ENCODE measurements around the gene PTPRM. TPM values are rescaled to one million over a fixed set of nuclear protein-coding genes. Genes with fewer than 3 reads are reported as not detected.
"Not testable (repeated sequence)": the region's sequence is repeated elsewhere in the genome, so short reads cannot be mapped to it uniquely, and the experiment has no call there.

PTPRM gene
- polyA plus RNA-seq, 2 of the 4 experiments (the other 2 are of a cell fraction), result 44.5 to 199 TPM

DNA sequence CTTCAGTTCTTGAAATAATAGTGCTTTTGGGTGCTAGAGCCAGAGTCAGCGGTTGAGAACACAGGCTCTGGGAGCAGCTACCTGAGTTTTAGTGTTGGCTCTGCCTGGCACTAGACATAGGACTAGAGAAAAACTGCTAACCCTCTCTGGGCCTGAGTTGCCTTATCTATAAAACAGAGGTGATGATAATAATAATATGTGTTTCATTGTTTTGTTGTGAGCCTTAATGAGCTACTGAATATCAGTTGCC lies 391.7 kb downstream of the PTPRM start (continued):
- TF ChIP-seq, protein P1, sequence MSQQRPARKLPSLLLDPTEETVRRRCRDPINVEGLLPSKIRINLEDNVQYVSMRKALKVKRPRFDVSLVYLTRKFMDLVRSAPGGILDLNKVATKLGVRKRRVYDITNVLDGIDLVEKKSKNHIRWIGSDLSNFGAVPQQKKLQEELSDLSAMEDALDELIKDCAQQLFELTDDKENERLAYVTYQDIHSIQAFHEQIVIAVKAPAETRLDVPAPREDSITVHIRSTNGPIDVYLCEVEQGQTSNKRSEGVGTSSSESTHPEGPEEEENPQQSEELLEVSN (IDR thresholded peaks at IDR 0.05; ENCODE audit: borderline replicate concordance, low read depth), result no peak

DNA sequence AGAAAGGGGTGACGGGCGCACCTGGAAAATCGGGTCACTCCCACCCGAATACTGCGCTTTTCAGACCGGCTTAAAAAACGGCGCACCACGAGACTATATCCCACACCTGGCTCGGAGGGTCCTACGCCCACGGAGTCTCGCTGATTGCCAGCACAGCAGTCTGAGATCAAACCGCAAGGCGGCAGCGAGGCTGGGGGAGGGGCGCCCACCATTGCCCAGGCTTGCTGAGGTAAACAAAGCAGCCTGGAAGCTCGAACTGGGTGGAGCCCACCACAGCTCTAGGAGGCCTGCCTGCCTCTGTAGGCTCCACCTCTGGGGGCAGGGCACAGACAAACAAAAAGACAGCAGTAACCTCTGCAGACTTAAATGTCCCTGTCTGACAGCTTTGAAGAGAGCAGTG lies 399.6 kb downstream of the PTPRM start:
- H3K4me2 ChIP-seq; FAIRE-seq; DNase-seq (ENCODE audit: low read depth in 1 of 2, low spot score in 1 of 2); H3K4me3 ChIP-seq; H3K9me3 ChIP-seq; CTCF ChIA-PET; POLR2A ChIA-PET; H3K27ac ChIP-seq; ATAC-seq: not testable (repeated sequence)
- no CpG with 5 or more reads among the region's 18 CpGs for WGBS (ENCODE audit: missing lambda C conversion rate)
- peaks cover 31% of the 10 kb centered on the region; the same call in 2 of the 3 replicates for H3K4me1 ChIP-seq

DNA sequence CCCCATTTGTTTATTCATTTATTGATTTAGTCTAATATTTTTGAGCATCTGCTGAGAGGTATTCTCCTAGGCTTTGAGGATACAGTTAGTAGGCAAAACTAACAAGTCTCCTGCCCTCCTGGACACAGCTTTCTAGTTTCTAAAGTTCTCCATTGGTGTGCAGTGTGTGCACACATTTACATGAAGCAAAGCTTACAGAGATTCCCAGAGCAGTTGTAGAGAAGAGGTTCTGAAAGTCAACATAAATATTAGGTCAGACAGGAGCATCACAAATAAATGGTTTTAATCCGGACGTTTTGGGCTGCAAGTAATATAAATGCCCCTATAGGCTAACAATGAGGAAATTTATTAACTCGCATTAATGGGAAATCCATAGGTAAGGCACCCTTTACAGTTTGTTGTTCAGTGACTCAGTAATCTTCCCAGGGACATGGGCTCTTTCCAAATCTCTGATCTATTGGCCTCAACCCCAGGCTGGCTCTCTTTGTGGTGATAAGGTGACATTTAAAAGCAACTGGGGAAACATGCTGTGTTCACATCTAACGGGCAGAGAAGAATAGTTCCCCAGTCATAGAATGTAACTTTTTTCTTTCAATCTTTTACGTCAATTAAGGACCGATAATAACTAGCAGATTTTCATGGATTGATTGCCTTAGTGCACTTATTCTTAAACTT lies 407.2 kb downstream of the PTPRM start:
- TF ChIP-seq RARB (CRISPR knock-in tag; IDR thresholded peaks at IDR 0.05), result no peak
- TF ChIP-seq, protein P2, sequence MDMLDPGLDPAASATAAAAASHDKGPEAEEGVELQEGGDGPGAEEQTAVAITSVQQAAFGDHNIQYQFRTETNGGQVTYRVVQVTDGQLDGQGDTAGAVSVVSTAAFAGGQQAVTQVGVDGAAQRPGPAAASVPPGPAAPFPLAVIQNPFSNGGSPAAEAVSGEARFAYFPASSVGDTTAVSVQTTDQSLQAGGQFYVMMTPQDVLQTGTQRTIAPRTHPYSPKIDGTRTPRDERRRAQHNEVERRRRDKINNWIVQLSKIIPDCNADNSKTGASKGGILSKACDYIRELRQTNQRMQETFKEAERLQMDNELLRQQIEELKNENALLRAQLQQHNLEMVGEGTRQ (IDR thresholded peaks at IDR 0.05), result no peak
- no peak for TF ChIP-seq JUNB (IDR thresholded peaks at IDR 0.05)
- no peak for TF ChIP-seq TFCP2L1 (CRISPR knock-in tag; IDR thresholded peaks at IDR 0.05)
- no peak for TF ChIP-seq CEBPB (IDR thresholded peaks at IDR 0.05)
- TF ChIP-seq, protein P3, sequence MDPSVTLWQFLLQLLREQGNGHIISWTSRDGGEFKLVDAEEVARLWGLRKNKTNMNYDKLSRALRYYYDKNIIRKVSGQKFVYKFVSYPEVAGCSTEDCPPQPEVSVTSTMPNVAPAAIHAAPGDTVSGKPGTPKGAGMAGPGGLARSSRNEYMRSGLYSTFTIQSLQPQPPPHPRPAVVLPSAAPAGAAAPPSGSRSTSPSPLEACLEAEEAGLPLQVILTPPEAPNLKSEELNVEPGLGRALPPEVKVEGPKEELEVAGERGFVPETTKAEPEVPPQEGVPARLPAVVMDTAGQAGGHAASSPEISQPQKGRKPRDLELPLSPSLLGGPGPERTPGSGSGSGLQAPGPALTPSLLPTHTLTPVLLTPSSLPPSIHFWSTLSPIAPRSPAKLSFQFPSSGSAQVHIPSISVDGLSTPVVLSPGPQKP (IDR thresholded peaks at IDR 0.05; ENCODE audit: low read depth, low read length), result no peak
- no peak for TF ChIP-seq RNF2 (IDR thresholded peaks at IDR 0.05; ENCODE audit: borderline replicate concordance, low read depth)
- TF ChIP-seq TP53 (CRISPR knock-in tag; IDR thresholded peaks at IDR 0.05), result no peak
- TF ChIP-seq KDM5A (IDR thresholded peaks at IDR 0.05), result no peak
- TF ChIP-seq EHMT2 (IDR thresholded peaks at IDR 0.05; ENCODE audit: low read depth), result no peak
- TF ChIP-seq RAD21 (conservative IDR thresholded peaks at IDR 0.05 in 1 of 2, IDR thresholded peaks at IDR 0.05 in 1 of 2), result no peak
- FAIRE-seq, result no peak
- no peak overlapping the region for H3K27ac ChIP-seq
- H3K4me3 ChIP-seq, result no peak overlapping the region
- no peak for DNase-seq (ENCODE audit: low read depth in 1 of 2, low spot score in 1 of 2)
- peaks cover 3% of the 10 kb centered on the region; the same call in 1 of the 3 replicates for H3K4me1 ChIP-seq
- 92% methylated on average over 6 of the region's 6 CpGs for WGBS (ENCODE audit: missing lambda C conversion rate)
- no peaks in the 10 kb centered on the region for H3K9me3 ChIP-seq
- ChIA-PET POLR2A (no interaction called here), CTCF (no interaction called here)
- no peak overlapping the region for H3K4me2 ChIP-seq
- ATAC-seq, result no peak

DNA sequence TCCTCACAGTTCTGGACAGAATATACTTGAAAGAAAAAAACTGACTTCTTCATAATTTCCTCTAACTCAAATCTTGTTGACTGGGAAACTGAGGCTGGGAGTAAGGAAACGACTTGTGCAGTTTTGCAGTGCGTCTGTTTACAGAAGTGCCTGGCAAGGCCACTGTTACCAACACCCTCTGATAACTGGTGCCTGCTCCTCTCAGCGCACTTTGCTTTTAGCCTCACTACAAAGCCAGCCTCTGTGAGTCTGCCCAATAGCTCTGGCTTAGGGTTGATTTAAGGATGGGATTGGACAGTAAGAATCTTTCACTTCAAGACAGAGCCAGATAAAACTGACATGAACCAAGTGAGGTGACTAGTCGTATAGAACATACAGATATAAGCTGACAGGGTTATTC lies 410.8 kb downstream of the PTPRM start:
- FAIRE-seq (no peak), DNase-seq (ENCODE audit: low read depth in 1 of 2, low spot score in 1 of 2) (no peak), ATAC-seq (no peak)
- H3K27ac ChIP-seq, result no peak overlapping the region
- no peaks in the 10 kb centered on the region for H3K9me3 ChIP-seq
- ChIA-PET POLR2A (no interaction called here), CTCF (no interaction called here)
- H3K4me3 ChIP-seq, result no peak overlapping the region
- H3K4me2 ChIP-seq, result no peak overlapping the region
- H3K4me1 ChIP-seq, result peaks cover 3% of the 10 kb centered on the region; the same call in 1 of the 3 replicates
- TF ChIP-seq HDAC2 (IDR thresholded peaks at IDR 0.05), result no peak
- TF ChIP-seq ZC3H11A (IDR thresholded peaks at IDR 0.05), result no peak
- TF ChIP-seq HOXA7 (CRISPR knock-in tag; IDR thresholded peaks at IDR 0.05), result no peak
- TF ChIP-seq CBX2 (IDR thresholded peaks at IDR 0.05; ENCODE audit: borderline replicate concordance, low read depth), result no peak
- TF ChIP-seq, protein P4, sequence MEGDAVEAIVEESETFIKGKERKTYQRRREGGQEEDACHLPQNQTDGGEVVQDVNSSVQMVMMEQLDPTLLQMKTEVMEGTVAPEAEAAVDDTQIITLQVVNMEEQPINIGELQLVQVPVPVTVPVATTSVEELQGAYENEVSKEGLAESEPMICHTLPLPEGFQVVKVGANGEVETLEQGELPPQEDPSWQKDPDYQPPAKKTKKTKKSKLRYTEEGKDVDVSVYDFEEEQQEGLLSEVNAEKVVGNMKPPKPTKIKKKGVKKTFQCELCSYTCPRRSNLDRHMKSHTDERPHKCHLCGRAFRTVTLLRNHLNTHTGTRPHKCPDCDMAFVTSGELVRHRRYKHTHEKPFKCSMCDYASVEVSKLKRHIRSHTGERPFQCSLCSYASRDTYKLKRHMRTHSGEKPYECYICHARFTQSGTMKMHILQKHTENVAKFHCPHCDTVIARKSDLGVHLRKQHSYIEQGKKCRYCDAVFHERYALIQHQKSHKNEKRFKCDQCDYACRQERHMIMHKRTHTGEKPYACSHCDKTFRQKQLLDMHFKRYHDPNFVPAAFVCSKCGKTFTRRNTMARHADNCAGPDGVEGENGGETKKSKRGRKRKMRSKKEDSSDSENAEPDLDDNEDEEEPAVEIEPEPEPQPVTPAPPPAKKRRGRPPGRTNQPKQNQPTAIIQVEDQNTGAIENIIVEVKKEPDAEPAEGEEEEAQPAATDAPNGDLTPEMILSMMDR (IDR thresholded peaks at IDR 0.05), result no peak
- TF ChIP-seq, protein P5, sequence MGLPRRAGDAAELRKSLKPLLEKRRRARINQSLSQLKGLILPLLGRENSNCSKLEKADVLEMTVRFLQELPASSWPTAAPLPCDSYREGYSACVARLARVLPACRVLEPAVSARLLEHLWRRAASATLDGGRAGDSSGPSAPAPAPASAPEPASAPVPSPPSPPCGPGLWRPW (IDR thresholded peaks at IDR 0.05), result no peak
- no peak for TF ChIP-seq NPAS2 (CRISPR knock-in tag; IDR thresholded peaks at IDR 0.05; ENCODE audit: borderline replicate concordance)
- TF ChIP-seq KDM5A (IDR thresholded peaks at IDR 0.05), result no peak
- TF ChIP-seq HOXB13 (CRISPR knock-in tag; IDR thresholded peaks at IDR 0.05; ENCODE audit: low read depth), result no peak
- no peak for TF ChIP-seq FOSL2 (IDR thresholded peaks at IDR 0.05)
- no peak for TF ChIP-seq FOSL2 (CRISPR knock-in tag; IDR thresholded peaks at IDR 0.05)
- TF ChIP-seq EP300 (IDR thresholded peaks at IDR 0.05), result no peak
- TF ChIP-seq ESRRA (IDR thresholded peaks at IDR 0.05; ENCODE audit: borderline replicate concordance, low read length), result no peak
- WGBS (ENCODE audit: missing lambda C conversion rate), result 91% methylated on average over 4 of the region's 4 CpGs
